ENCODE results near the gene CENPE. TPM values are rescaled to one million over a fixed set of nuclear protein-coding genes. Genes with fewer than 3 reads are reported as not detected.

The CENPE gene
- total and polyA plus RNA-seq, 8 donors: 2.5 to 34.4 (median 12.0) TPM

- H3K4me1 ChIP-seq: peaks cover 4 to 27% of the 10 kb centered on the region in 2 donors
- intact Hi-C loops (cut with DNase I): no loop called here
- peak; percentile 87 for ATAC-seq
These were observed 121.3 kb downstream of the CENPE start, which contains the start of gene SLC9B2 for GRCh38 chr4:103076747-103077347. SLC9B2 (minus strand) TSS chr4:103076761; CDS start chr4:103067550, 9,211 bp downstream.

GRCh38 chr4:103075894-103076746 is 122.0 kb downstream of the CENPE start:
- no peak for TF ChIP-seq CTCF (IDR thresholded peaks at IDR 0.05)
- intact Hi-C loops (cut with DNase I): no loop called here
- H3K27me3 ChIP-seq: peaks cover 0 to 14% of the 10 kb centered on the region in 2 donors
- H3K4me3 ChIP-seq: peak overlapping the region; percentile 77 to 79
- no peaks in the 10 kb centered on the region for H3K36me3 ChIP-seq
- no peaks in the 10 kb centered on the region for H3K9me3 ChIP-seq
- H3K27ac ChIP-seq: peak overlapping the region; percentile 83 to 88
- DNase-seq (peak; percentile 51 to 90 (median 64)), ATAC-seq (peak; percentile 86)
- peaks cover 4 to 27% of the 10 kb centered on the region in 2 donors for H3K4me1 ChIP-seq

More at GRCh38 chr4:103076747-103077347, 121.3 kb downstream of the CENPE start, which contains the start of gene SLC9B2:
- peak within 1 kb of the TSS; percentile 77 to 79 for H3K4me3 ChIP-seq
- no peaks in the 10 kb centered on the region for H3K36me3 ChIP-seq
- H3K9me3 ChIP-seq: no peaks in the 10 kb centered on the region
- DNase-seq: no peak
- H3K27me3 ChIP-seq: peaks cover 0 to 14% of the 10 kb centered on the region in 2 donors
- peak within 1 kb of the TSS; percentile 83 to 88 for H3K27ac ChIP-seq
- TF ChIP-seq CTCF (IDR thresholded peaks at IDR 0.05): no peak

- Histone ChIP-seq H3K4me1 (peaks cover 4 to 27% of the 10 kb centered on the region in 2 donors), H3K4me3 (peak overlapping the region; percentile 77 to 79), H3K36me3 (no peaks in the 10 kb centered on the region), H3K9me3 (no peaks in the 10 kb centered on the region), H3K27ac (peak overlapping the region in 1 of 2 donors; percentile 83), H3K27me3 (peaks cover 0 to 14% of the 10 kb centered on the region in 2 donors)
- ATAC-seq (no peak), DNase-seq (no peak)
- intact Hi-C loops (cut with DNase I): no loop called here
- TF ChIP-seq CTCF (IDR thresholded peaks at IDR 0.05): no peak
These were observed 122.7 kb downstream of the CENPE start for GRCh38 chr4:103075435-103075893.

- Histone ChIP-seq H3K4me3 (no peak overlapping the region), H3K4me1 (peaks cover 4 to 27% of the 10 kb centered on the region in 2 donors), H3K36me3 (no peaks in the 10 kb centered on the region), H3K9me3 (no peaks in the 10 kb centered on the region), H3K27me3 (peaks cover 0 to 14% of the 10 kb centered on the region in 2 donors), H3K27ac (no peak overlapping the region)
- intact Hi-C loops (cut with DNase I): no loop called here
- DNase-seq: no peak
- no peak for ATAC-seq
- TF ChIP-seq CTCF (IDR thresholded peaks at IDR 0.05): no peak
These were observed 123.3 kb downstream of the CENPE start for GRCh38 chr4:103074744-103075434.
